IPS DF 4.7 (cell line): ENCODE measurements around the gene SREK1IP1.

Source experiments
- DNase-seq: peaks from one replicate; pipeline ENCODE4 v3.0.0-alpha.2; 2013; ENCODE audit warnings: low spot score; ENCODE audit errors: extremely low read depth

The SREK1IP1 gene

DNA sequence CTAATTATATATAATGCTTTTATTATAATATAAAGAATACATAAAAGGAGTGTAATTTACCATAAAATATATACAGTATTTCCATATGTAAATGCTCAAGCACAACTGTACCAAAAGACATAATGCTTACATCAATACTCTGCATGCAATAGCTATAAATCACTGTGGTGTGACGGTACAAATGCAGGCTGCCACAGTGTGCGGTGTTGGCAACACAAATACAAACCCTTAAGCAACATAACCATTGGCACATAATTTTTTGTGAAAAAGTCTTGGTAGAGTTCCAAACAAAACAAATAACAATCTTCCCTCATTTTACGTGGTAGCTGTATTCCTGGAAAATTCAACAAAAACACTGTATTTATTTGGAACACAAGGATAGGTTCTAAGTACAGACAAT, 80.1 kb downstream of the SREK1IP1 start:
- DNase-seq = no peak

GRCh38 chr5:64685866-64686265, 82.6 kb downstream of the SREK1IP1 start:
- DNase-seq = no peak

GRCh38 chr5:64682608-64683007, 85.9 kb downstream of the SREK1IP1 start:
- no peak for DNase-seq

DNA sequence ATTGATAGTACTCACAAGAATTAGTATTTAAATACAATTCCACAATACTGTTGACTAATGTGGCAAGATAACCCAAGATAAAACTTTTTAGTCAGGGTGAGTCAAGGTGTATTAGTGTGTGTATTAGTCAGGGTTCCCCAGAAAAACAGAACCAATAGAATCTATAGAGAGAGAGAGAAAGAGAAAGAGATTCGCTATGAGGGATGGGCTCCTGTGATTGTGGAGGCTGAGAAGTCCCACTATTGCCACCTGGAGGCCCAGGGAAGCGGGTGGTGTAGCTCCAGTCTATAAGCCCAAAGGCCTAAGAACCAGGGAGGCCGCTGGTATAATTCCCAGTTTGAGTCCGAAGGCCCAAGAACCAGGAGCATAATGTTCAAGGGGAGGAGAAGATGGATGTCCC, 88.2 kb downstream of the SREK1IP1 start:
- no peak for DNase-seq

DNA sequence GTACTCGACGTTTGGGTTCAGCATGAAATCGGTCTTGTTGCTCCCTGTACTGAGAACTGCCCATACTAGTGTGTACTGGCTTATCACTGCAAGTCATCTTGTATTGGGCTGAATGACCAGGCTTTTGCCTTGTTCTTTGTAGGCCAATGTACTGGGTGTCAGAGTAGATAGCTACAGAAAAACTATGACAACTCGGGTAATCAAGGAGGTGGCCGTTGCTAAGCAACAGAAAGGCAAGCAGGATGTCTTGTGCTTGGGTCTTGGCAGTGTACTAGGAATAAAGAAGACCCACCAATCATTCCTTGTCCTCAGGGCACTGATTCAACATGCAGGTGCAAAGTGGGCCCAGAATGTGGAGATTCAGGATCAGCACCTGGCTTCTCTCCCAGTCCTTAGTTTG, 90.1 kb downstream of the SREK1IP1 start:
- DNase-seq = no peak

- DNase-seq = no peak
These were observed 96.8 kb downstream of the SREK1IP1 start for GRCh38 chr5:64671678-64672077.

GRCh38 chr5:64670277-64670676, 98.2 kb downstream of the SREK1IP1 start:
- DNase-seq = no peak
